Osteoblast (primary cell): ENCODE data around the gene NGFR. TPM values are rescaled to one million over a fixed set of nuclear protein-coding genes. Genes with fewer than 3 reads are reported as not detected.
A peak's percentile ranks its signal among the peaks of the same experiment; 100 is the strongest.

Experiments
- DNase-seq: peaks from one replicate; pipeline ENCODE4 v3.0.0; 2011; ENCODE audit warnings: low spot score, mixed read lengths; ENCODE audit not compliant: insufficient read length; ENCODE audit errors: missing footprints
- H2AFZ ChIP-seq: 2 replicates; pipeline ENCODE4 v1.6.0; 2011; ENCODE audit warnings: mild to moderate bottlenecking, low read length
- H3K27ac ChIP-seq: 2 replicates; pipeline ENCODE4 v1.5.1; 2011; ENCODE audit warnings: mild to moderate bottlenecking, low read depth, low read length, moderate library complexity
- H3K27me3 ChIP-seq: 2 replicates; pipeline ENCODE4 v1.6.0; 2012; ENCODE audit warnings: mild to moderate bottlenecking, control low read depth, inconsistent platforms, low read length, moderate library complexity; ENCODE audit not compliant: insufficient read depth
- H3K36me3 ChIP-seq: 2 replicates; pipeline ENCODE4 v1.5.1; 2011; ENCODE audit warnings: mild to moderate bottlenecking, low read length, control low read depth, moderate library complexity; ENCODE audit not compliant: insufficient read depth
- H3K4me1 ChIP-seq: 2 replicates; pipeline ENCODE4 v1.5.1; 2011; ENCODE audit warnings: mild to moderate bottlenecking, low read length, control low read depth, moderate library complexity; ENCODE audit not compliant: insufficient read depth
- H3K4me2 ChIP-seq: 2 replicates; pipeline ENCODE4 v1.6.0; 2011; ENCODE audit warnings: mild to moderate bottlenecking, low read length; ENCODE audit not compliant: insufficient read depth
- H3K4me3 ChIP-seq: fragments of 200-600 bp; sonication (generic); 3 replicates; pipeline ENCODE4 v1.5.1; 2012; ENCODE audit warnings: mild to moderate bottlenecking, low read length, inconsistent platforms; ENCODE audit not compliant: insufficient read depth
- H3K79me2 ChIP-seq: 2 replicates; pipeline ENCODE4 v1.6.0; 2012; ENCODE audit warnings: mild to moderate bottlenecking, low read length, control low read depth, inconsistent platforms; ENCODE audit not compliant: insufficient read depth
- H3K9me3 ChIP-seq: 2 replicates; pipeline ENCODE4 v1.5.1; 2011; ENCODE audit warnings: low read depth, low read length, control low read depth
- H4K20me1 ChIP-seq: 2 replicates; pipeline ENCODE4 v1.6.0; 2012; ENCODE audit warnings: mild to moderate bottlenecking, low read length, control low read depth; ENCODE audit not compliant: insufficient read depth
- CTCF ChIP-seq: IDR thresholded peaks from 2 replicates; pipeline ENCODE4 v1.5.1; 2011; ENCODE audit warnings: mild to moderate bottlenecking, low read depth, low read length, moderate library complexity; ENCODE audit errors: extremely low read depth
- total RNA-seq: library from RNA; depleted of rRNA; stranded (reverse); fragments of >200 nt; gene quantifications from 2 replicates; pipeline ENCODE4 v1.2.3, GENCODE V29; 2012

Gene NGFR
- total RNA-seq, 1 donor: under 0.01 TPM

GRCh38 chr17:49490276-49490675 lies 4.8 kb upstream of the NGFR start:
- Histone ChIP-seq H3K79me2 (no peaks in the 10 kb centered on the region), H3K36me3 (no peaks in the 10 kb centered on the region), H3K4me2 (no peak overlapping the region), H3K4me1 (no peaks in the 10 kb centered on the region), H4K20me1 (no peaks in the 10 kb centered on the region), H3K4me3 (no peak overlapping the region), H3K9me3 (no peaks in the 10 kb centered on the region), H3K27ac (no peak overlapping the region), H3K27me3 (peaks cover 45% of the 10 kb centered on the region), H2AFZ (no peak overlapping the region)
- no peak for TF ChIP-seq CTCF
- no peak for DNase-seq

- Histone ChIP-seq H3K9me3 (no peaks in the 10 kb centered on the region), H3K4me1 (no peaks in the 10 kb centered on the region), H3K4me2 (no peak overlapping the region), H2AFZ (no peak overlapping the region), H4K20me1 (no peaks in the 10 kb centered on the region), H3K27ac (no peak overlapping the region), H3K79me2 (no peaks in the 10 kb centered on the region), H3K36me3 (no peaks in the 10 kb centered on the region), H3K27me3 (peaks cover 45% of the 10 kb centered on the region), H3K4me3 (no peak overlapping the region)
- no peak for TF ChIP-seq CTCF
- DNase-seq: no peak
These were observed 3.8 kb upstream of the NGFR start for GRCh38 chr17:49491192-49491769.

GRCh38 chr17:49494399-49494985 lies 601 bp upstream of the NGFR start:
- Histone ChIP-seq H2AFZ (no peak overlapping the region), H4K20me1 (no peaks in the 10 kb centered on the region), H3K9me3 (no peaks in the 10 kb centered on the region), H3K27ac (no peak overlapping the region), H3K4me1 (peaks cover 5% of the 10 kb centered on the region), H3K4me3 (no peak overlapping the region), H3K4me2 (no peak overlapping the region), H3K36me3 (no peaks in the 10 kb centered on the region), H3K27me3 (peaks cover 66% of the 10 kb centered on the region), H3K79me2 (no peaks in the 10 kb centered on the region)
- no peak for TF ChIP-seq CTCF
- DNase-seq: peak; percentile 77

GRCh38 chr17:49495842-49496182 lies 719 bp downstream of the NGFR start:
- Histone ChIP-seq H3K36me3 (no peaks in the 10 kb centered on the region), H2AFZ (no peak overlapping the region), H3K27me3 (peaks cover 67% of the 10 kb centered on the region), H3K79me2 (no peaks in the 10 kb centered on the region), H3K9me3 (no peaks in the 10 kb centered on the region), H4K20me1 (no peaks in the 10 kb centered on the region), H3K27ac (no peak overlapping the region), H3K4me1 (peaks cover 5% of the 10 kb centered on the region), H3K4me3 (no peak overlapping the region), H3K4me2 (no peak overlapping the region)
- TF ChIP-seq CTCF: no peak
- no peak for DNase-seq
